K562 (cell line): ENCODE results near the gene PLA2G2E. TPM values are rescaled to one million over a fixed set of nuclear protein-coding genes. Genes with fewer than 3 reads are reported as not detected.

ENCODE experiments used
- ATAC-seq: fragments of 200-7000 bp; cut with Tn5 transposase; 3 replicates; pipeline ENCODE4 v1.9.1; 2020; ENCODE audit warnings: moderate library complexity
- BruUV-seq: library from RNA; stranded (reverse); fragments of 400-500 nt; replicated peaks from 2 replicates; lab custom pipeline; 2021; lab: Mats Ljungman, UMichigan
- CTCF ChIA-PET: fragments of 300-600 bp; formaldehyde crosslinking; extraction: SDS; loops from one replicate; lab custom pipeline; 2021; ENCODE audit warnings: low intra/inter-chr PET ratio; lab: Yijun Ruan, JAX
- POLR2A ChIA-PET: fragments of 300-600, 350-650 bp; sonication (Branson Sonifier 250); formaldehyde crosslinking; extraction: SDS; loops from one replicate; lab custom pipeline; 2021; ENCODE audit warnings: antibody characterized with exemption, inconsistent platforms; lab: Yijun Ruan, JAX
- DNase-seq, 4 experiments: peaks; one replicate each; pipeline versions ENCODE4 v3.0.0 to v3.0.0-alpha.2; 2011 to 2018; ENCODE audit warnings: low spot score in 3 of 4, mixed read lengths in 3 of 4; ENCODE audit errors: extremely low read depth in 1 of 4
- FAIRE-seq: peaks from 2 replicates; lab custom pipeline; 2011; peaks lifted over from hg19 to GRCh38; lab: Jason Lieb, UNC
- H2AFZ ChIP-seq: 2 replicates; pipeline ENCODE4 v1.6.0; 2011; ENCODE audit warnings: low read depth, low read length, control low read depth, inconsistent platforms
- H3K27ac ChIP-seq: fragments of 200-600 bp; 3 replicates; pipeline ENCODE4 v1.8.0; 2011; ENCODE audit warnings: low read depth, mild to moderate bottlenecking, control low read depth, inconsistent platforms, low read length, moderate library complexity, mixed read lengths; ENCODE audit errors: extremely low read depth
- H3K27me3 ChIP-seq, 2 experiments: fragments of 300-600 bp in 1 of 2; 2 replicates in 1 of 2; 3 replicates in 1 of 2; pipeline versions ENCODE4 v1.6.0 to v1.8.0; 2011; ENCODE audit warnings: inconsistent platforms in 2 of 2, low read length in 2 of 2, mild to moderate bottlenecking in 1 of 2, mixed read lengths in 1 of 2, moderate library complexity in 1 of 2; ENCODE audit not compliant: control insufficient read depth in 2 of 2, insufficient read depth in 2 of 2
- H3K36me3 ChIP-seq: fragments of 300-600 bp; 3 replicates; pipeline ENCODE4 v1.8.0; 2011; ENCODE audit warnings: mild to moderate bottlenecking, low read length, inconsistent platforms; ENCODE audit not compliant: control insufficient read depth, insufficient read depth
- H3K4me1 ChIP-seq, 2 experiments: fragments of 200-600 bp in 1 of 2; replicated peaks in 1 of 2; 2 replicates in 1 of 2; 3 replicates in 1 of 2; pipeline versions ENCODE4 v1.5.1 to v1.8.0; 2011; ENCODE audit warnings: inconsistent platforms in 2 of 2, low read length in 2 of 2, mild to moderate bottlenecking in 1 of 2, mixed read lengths in 1 of 2, moderate library complexity in 1 of 2; ENCODE audit not compliant: control insufficient read depth in 2 of 2, insufficient read depth in 2 of 2
- H3K4me2 ChIP-seq: 2 replicates; pipeline ENCODE4 v1.6.1; 2011; ENCODE audit warnings: low read length, control low read depth, inconsistent platforms, mixed read lengths; ENCODE audit not compliant: insufficient read depth
- H3K4me3 ChIP-seq: fragments of 200-600 bp; sonication (generic), shearing (Covaris generic); 2 replicates; pipeline ENCODE4 v1.5.1; 2016; ENCODE audit warnings: control low read depth, inconsistent platforms
- H3K79me2 ChIP-seq: fragments of 200-600 bp; 3 replicates; pipeline ENCODE4 v1.8.0; 2011; ENCODE audit warnings: low read length, inconsistent platforms; ENCODE audit not compliant: control insufficient read depth, insufficient read depth
- H3K9ac ChIP-seq, 2 experiments: 2 replicates each; pipeline versions ENCODE4 v1.6.0 to v1.6.1; 2011; ENCODE audit warnings: low read depth in 2 of 2, low read length in 2 of 2, control low read depth in 1 of 2, inconsistent platforms in 1 of 2, mild to moderate bottlenecking in 1 of 2, mixed read lengths in 1 of 2; ENCODE audit not compliant: insufficient read depth in 1 of 2
- H3K9me1 ChIP-seq: one replicate; pipeline ENCODE4 v1.6.0; 2011; ENCODE audit warnings: inconsistent platforms, mild to moderate bottlenecking, low read length, moderate library complexity; ENCODE audit not compliant: control insufficient read depth, insufficient read depth
- H3K9me3 ChIP-seq: replicated peaks from 2 replicates; pipeline ENCODE4 v1.5.1; 2011; ENCODE audit warnings: low read depth, low read length, inconsistent platforms; ENCODE audit not compliant: control insufficient read depth, insufficient read depth
- H4K20me1 ChIP-seq: replicated peaks from 2 replicates; pipeline ENCODE4 v1.6.1; 2011; ENCODE audit warnings: low read length, inconsistent platforms, mixed read lengths; ENCODE audit not compliant: control insufficient read depth, insufficient read depth
- CBX3 ChIP-seq, 2 experiments: IDR thresholded peaks; 1 replicate in 1 of 2; 2 replicates in 1 of 2; pipeline ENCODE4 v1.6.1; 2012; ENCODE audit warnings: inconsistent platforms in 2 of 2, low read length in 2 of 2, borderline replicate concordance in 1 of 2, control low read depth in 1 of 2
- MTF1 ChIP-seq: fragments of 250-450 bp; sonication (Bioruptor Pico); IDR thresholded peaks from 2 replicates; pipeline ENCODE4 v1.9.0; 2021; ENCODE audit warnings: moderate library complexity, mild to moderate bottlenecking, inconsistent platforms, borderline replicate concordance
- NCOA2 ChIP-seq, 2 experiments: fragments of 450-650 bp; IDR thresholded peaks; 2 replicates each; pipeline ENCODE4 v1.6.1; 2018; ENCODE audit warnings: mild to moderate bottlenecking in 2 of 2, moderate library complexity in 1 of 2; ENCODE audit not compliant: partially characterized antibody in 2 of 2
- POU5F1 ChIP-seq: fragments of 150-350 bp; IDR thresholded peaks from 2 replicates; pipeline ENCODE4 v1.6.1; 2014; ENCODE audit warnings: borderline replicate concordance, low read length, low read depth, mild to moderate bottlenecking; ENCODE audit not compliant: partially characterized antibody
- PTBP1 ChIP-seq: fragments of 200-400 bp; formaldehyde crosslinking; IDR thresholded peaks from 2 replicates; pipeline ENCODE4 v1.6.1; 2017; ENCODE audit warnings: low read depth, low read length
- ZBTB17 ChIP-seq: fragments of 450-650 bp; formaldehyde crosslinking; IDR thresholded peaks from 2 replicates; pipeline ENCODE4 v1.4.0; 2020; ENCODE audit warnings: mild to moderate bottlenecking
- ZNF696 ChIP-seq: fragments of 250-450 bp; sonication (Bioruptor Pico); conservative IDR thresholded peaks from 2 replicates; pipeline ENCODE4 v1.4.0; 2020; ENCODE audit warnings: mild to moderate bottlenecking, moderate library complexity
- WGBS: fragments of 100-300 bp; shearing (Covaris generic); methylation state at CpG from one replicate; pipeline ENCODE4 v1.1.6; 2016; ENCODE audit warnings: low coverage, mixed read lengths; ENCODE audit not compliant: insufficient coverage; ENCODE audit errors: missing lambda C conversion rate; 5-methylcytosine and 5-hydroxymethylcytosine counted together
- in situ Hi-C: fragments of 300-500 bp; cut with MboI; formaldehyde crosslinking; loops from 4 replicates; pipeline ENCODE4 v1.15.0; 2018; ENCODE audit warnings: inconsistent platforms, mixed read lengths
- intact Hi-C: fragments of 100-400 bp; cut with micrococcal nuclease; formaldehyde crosslinking; loops from 2 replicates; pipeline ENCODE4 v1.14.2; 2022
- polyA plus RNA-seq, 8 experiments: library from polyadenylated mRNA; depleted of rRNA in 4 of 8; stranded (reverse) in 5 of 8; unstranded in 3 of 8; fragments of >200 nt; fragmentation: Nextera tagmentation in 2 of 8; fragmentation: Illumina TruSeq in 1 of 8; extraction: Ambion mirVana in 2 of 8; extraction: Trizol in 1 of 8; gene quantifications; 2 replicates each; pipeline versions ENCODE4 v1.2.1 to v1.2.3, GENCODE V29; 2011 to 2014; ENCODE audit warnings: inconsistent platforms in 1 of 8, missing spikeins in 1 of 8
- total RNA-seq, 7 experiments: library from RNA; depleted of rRNA in 6 of 7; stranded (reverse); fragments of >200 nt in 6 of 7; fragmentation: Illumina TruSeq in 2 of 7; extraction: Trizol in 2 of 7; gene quantifications; 2 replicates each; pipeline versions ENCODE4 v1.2.1 to v1.2.3, GENCODE V29; 2011 to 2021; ENCODE audit warnings: low replicate concordance in 1 of 7
- TF ChIP-seq, protein P1 (sequence below): fragments of 450-650 bp; IDR thresholded peaks from 2 replicates; pipeline ENCODE4 v1.6.1; 2016

The PLA2G2E gene
- total and polyA plus RNA-seq, 9 of the 15 experiments (the other 6 are each of a cell fraction or from before 2014, with no cell fraction given), result not detected

DNA sequence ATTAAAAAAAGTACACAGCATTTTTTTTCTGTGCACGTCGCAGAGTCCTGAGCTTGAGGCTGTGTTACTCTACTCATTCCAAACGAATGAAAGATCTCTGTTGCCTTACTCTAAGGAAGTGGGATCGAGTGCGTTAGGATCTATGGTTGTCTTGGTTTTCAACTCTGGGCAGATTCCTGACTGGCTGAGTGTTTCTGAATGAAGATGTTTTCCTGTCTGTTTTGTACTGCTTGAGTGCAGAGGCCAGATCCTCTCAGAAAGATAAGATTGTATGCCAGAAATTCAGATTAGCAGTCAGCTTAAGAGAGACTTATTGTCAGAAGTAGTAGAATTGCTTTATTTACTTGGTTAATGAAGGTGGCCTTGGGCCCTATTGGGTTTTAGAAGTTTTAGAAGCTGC, 14.0 kb downstream of the PLA2G2E start:
- peaks cover 95% of the 10 kb centered on the region for H3K36me3 ChIP-seq
- CTCF ChIA-PET, result no interaction called here
- in situ Hi-C loops, result loop anchor here (25.0 kb wide), 1 partner anchor 1303 kb away; no protein-coding TSS in a partner anchor
- H3K9ac ChIP-seq, result no peak overlapping the region
- TF ChIP-seq, protein P1, sequence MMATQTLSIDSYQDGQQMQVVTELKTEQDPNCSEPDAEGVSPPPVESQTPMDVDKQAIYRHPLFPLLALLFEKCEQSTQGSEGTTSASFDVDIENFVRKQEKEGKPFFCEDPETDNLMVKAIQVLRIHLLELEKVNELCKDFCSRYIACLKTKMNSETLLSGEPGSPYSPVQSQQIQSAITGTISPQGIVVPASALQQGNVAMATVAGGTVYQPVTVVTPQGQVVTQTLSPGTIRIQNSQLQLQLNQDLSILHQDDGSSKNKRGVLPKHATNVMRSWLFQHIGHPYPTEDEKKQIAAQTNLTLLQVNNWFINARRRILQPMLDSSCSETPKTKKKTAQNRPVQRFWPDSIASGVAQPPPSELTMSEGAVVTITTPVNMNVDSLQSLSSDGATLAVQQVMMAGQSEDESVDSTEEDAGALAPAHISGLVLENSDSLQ, result no peak
- no peak for TF ChIP-seq CBX3 (IDR thresholded peaks at IDR 0.05; ENCODE audit: borderline replicate concordance in 1 of 2, low read length in 2 of 2)
- no peak for TF ChIP-seq PTBP1
- TF ChIP-seq MTF1 (CRISPR knock-in tag), result no peak
- TF ChIP-seq ZBTB17 (CRISPR knock-in tag), result no peak
- no peak for TF ChIP-seq NCOA2 (IDR thresholded peaks at IDR 0.05; ENCODE audit: partially characterized antibody in 2 of 2)
- TF ChIP-seq POU5F1, result no peak
- TF ChIP-seq ZNF696, result no peak
- TF ChIP-seq, all 486 proteins: peak for 0
- BruUV-seq, result no TSS peak
- FAIRE-seq (no peak), DNase-seq (no peak), ATAC-seq (no peak)
- Histone ChIP-seq H3K4me2 (no peak overlapping the region), H3K79me2 (no peaks in the 10 kb centered on the region), H4K20me1 (no peaks in the 10 kb centered on the region), H3K4me1 (no peaks in the 10 kb centered on the region), H3K9me3 (no peaks in the 10 kb centered on the region), H3K27ac (no peak overlapping the region), H3K27me3 (no peaks in the 10 kb centered on the region), H3K9me1 (no peaks in the 10 kb centered on the region), H2AFZ (no peak overlapping the region), H3K4me3 (no peak overlapping the region)
- POLR2A ChIA-PET, result interaction anchor here (0.6 to 2.1 kb wide), 3 partner anchors 11 to 468 kb away, joined by 3 to 7 read pairs (median 3); partner anchors contain the start of gene OTUD3
- intact Hi-C loops, result no loop called here
- 93% methylated on average over 5 of the region's 5 CpGs for WGBS
